GM23338 (cell line): ENCODE results near the gene KIF3B. TPM values are rescaled to one million over a fixed set of nuclear protein-coding genes. Genes with fewer than 3 reads are reported as not detected.

Experiments used
- ATAC-seq: fragments of 200-7000 bp; cut with Tn5 transposase; 3 replicates; pipeline ENCODE4 v1.9.1; 2020
- DNase-seq: peaks from one replicate; pipeline ENCODE4 v3.0.0-alpha.2; 2015; ENCODE audit warnings: low spot score
- H2AFZ ChIP-seq: fragments of 200-600 bp; sonication (generic); 2 replicates; pipeline ENCODE4 v1.8.0; 2016; ENCODE audit warnings: antibody characterized with exemption, mild to moderate bottlenecking, moderate library complexity
- H3F3A ChIP-seq: fragments of 200-600 bp; sonication (generic); replicated peaks from 2 replicates; pipeline ENCODE4 v1.8.0; 2017; ENCODE audit warnings: antibody characterized with exemption, mixed run types, low read depth
- H3K27ac ChIP-seq: fragments of 200-600 bp; sonication (generic); 2 replicates; pipeline ENCODE4 v1.6.1; 2016; ENCODE audit warnings: low read depth
- H3K27me3 ChIP-seq: fragments of 200-600 bp; sonication (generic); 2 replicates; pipeline ENCODE4 v1.8.0; 2016; ENCODE audit warnings: mild to moderate bottlenecking, mixed run types, moderate library complexity; ENCODE audit not compliant: insufficient read depth
- H3K36me3 ChIP-seq: fragments of 200-600 bp; sonication (generic); 2 replicates; pipeline ENCODE4 v1.8.0; 2016; ENCODE audit warnings: mild to moderate bottlenecking; ENCODE audit not compliant: insufficient read depth
- H3K4me1 ChIP-seq: fragments of 200-600 bp; sonication (generic); 2 replicates; pipeline ENCODE4 v1.8.0; 2016; ENCODE audit warnings: mild to moderate bottlenecking, moderate library complexity; ENCODE audit not compliant: insufficient read depth
- H3K4me2 ChIP-seq: fragments of 200-600 bp; sonication (generic); 2 replicates; pipeline ENCODE4 v1.7.1; 2017; ENCODE audit warnings: mixed run types
- H3K4me3 ChIP-seq: fragments of 200-600 bp; sonication (generic); 2 replicates; pipeline ENCODE4 v1.6.1; 2016; ENCODE audit warnings: mixed run types
- H3K79me2 ChIP-seq: fragments of 200-600 bp; sonication (generic); replicated peaks from 2 replicates; pipeline ENCODE4 v1.8.0; 2017; ENCODE audit warnings: mild to moderate bottlenecking; ENCODE audit not compliant: insufficient read depth
- H3K9me2 ChIP-seq: fragments of 200-600 bp; sonication (generic); 2 replicates; pipeline ENCODE4 v1.8.0; 2017; ENCODE audit not compliant: insufficient read depth
- H4K20me1 ChIP-seq: fragments of 200-600 bp; sonication (generic); replicated peaks from 2 replicates; pipeline ENCODE4 v1.8.0; 2017; ENCODE audit warnings: mild to moderate bottlenecking; ENCODE audit not compliant: insufficient read depth
- H3K27ac Mint-ChIP-seq: 2 replicates; pipeline ENCODE4 v1.8.0; 2020; ENCODE audit warnings: inconsistent platforms, mild to moderate bottlenecking, moderate library complexity, mixed read lengths
- H3K27me3 Mint-ChIP-seq: 3 replicates; pipeline ENCODE4 v1.8.0; 2022; ENCODE audit warnings: low read depth, mild to moderate bottlenecking, moderate library complexity, mixed read lengths, inconsistent platforms; ENCODE audit not compliant: insufficient read depth, poor library complexity
- H3K36me3 Mint-ChIP-seq: 3 replicates; pipeline ENCODE4 v1.8.0; 2021; ENCODE audit warnings: low read depth, mild to moderate bottlenecking, inconsistent platforms, moderate library complexity, mixed read lengths
- H3K4me1 Mint-ChIP-seq: 3 replicates; pipeline ENCODE4 v1.8.0; 2020; ENCODE audit warnings: mild to moderate bottlenecking, inconsistent platforms, mixed read lengths
- H3K4me3 Mint-ChIP-seq: 3 replicates; pipeline ENCODE4 v1.8.0; 2021; ENCODE audit warnings: moderate library complexity, mild to moderate bottlenecking, inconsistent platforms, mixed read lengths
- H3K9me3 Mint-ChIP-seq: 3 replicates; pipeline ENCODE4 v1.8.0; 2020; ENCODE audit warnings: moderate library complexity, mild to moderate bottlenecking, inconsistent platforms, mixed read lengths
- EZH2 ChIP-seq: fragments of 200-600 bp; sonication (generic); IDR thresholded peaks from one replicate; pipeline ENCODE4 v1.8.0; 2017; ENCODE audit warnings: antibody characterized with exemption, mild to moderate bottlenecking, low read depth; ENCODE audit not compliant: unreplicated experiment
- EZH2phosphoT487 ChIP-seq: fragments of 200-600 bp; sonication (generic); IDR thresholded peaks from one replicate; pipeline ENCODE4 v1.8.1; 2018; ENCODE audit warnings: antibody characterized with exemption; ENCODE audit not compliant: unreplicated experiment
- JUNB ChIP-seq: IDR thresholded peaks from one replicate; pipeline ENCODE4 v1.6.1; 2016; ENCODE audit warnings: antibody characterized with exemption; ENCODE audit not compliant: unreplicated experiment
- NANOG ChIP-seq: IDR thresholded peaks from 2 replicates; pipeline ENCODE4 v1.6.1; 2016; ENCODE audit warnings: antibody characterized with exemption, borderline replicate concordance
- POLR2AphosphoS5 ChIP-seq: IDR thresholded peaks from 2 replicates; pipeline ENCODE4 v1.6.1; 2016; ENCODE audit warnings: antibody characterized with exemption, low read depth
- STAT1 ChIP-seq: IDR thresholded peaks from one replicate; pipeline ENCODE4 v1.6.1; 2016; ENCODE audit warnings: antibody characterized with exemption; ENCODE audit not compliant: unreplicated experiment
- ZNF114 ChIP-seq: fragments of 250-450 bp; sonication (Bioruptor Pico); IDR thresholded peaks from 2 replicates; pipeline ENCODE4 v1.5.0; 2020; ENCODE audit warnings: mild to moderate bottlenecking, moderate library complexity
- ZNF331 ChIP-seq: fragments of 250-450 bp; sonication (Bioruptor Pico); IDR thresholded peaks from 2 replicates; pipeline ENCODE4 v1.5.0; 2020; ENCODE audit warnings: low read depth, mild to moderate bottlenecking, moderate library complexity
- ZNF462 ChIP-seq: fragments of 250-450 bp; sonication (Bioruptor Pico); IDR thresholded peaks from 2 replicates; pipeline ENCODE4 v1.5.0; 2020; ENCODE audit warnings: mild to moderate bottlenecking, moderate library complexity
- polyA plus RNA-seq: library from polyadenylated mRNA; unstranded; fragments of >200 nt; fragmentation: Nextera tagmentation; extraction: Ambion mirVana; gene quantifications from 2 replicates; pipeline ENCODE4 v1.2.1, GENCODE V29; 2016
- total RNA-seq: library from RNA; depleted of rRNA; stranded (reverse); fragments of >200 nt; shearing (Covaris generic); gene quantifications from 2 replicates; pipeline ENCODE4 v1.2.3, GENCODE V29; 2014
- TF ChIP-seq, protein P1 (sequence below): IDR thresholded peaks from one replicate; pipeline ENCODE4 v1.6.1; 2018; ENCODE audit warnings: antibody characterized with exemption; ENCODE audit not compliant: unreplicated experiment
- TF ChIP-seq, protein P2 (sequence below): IDR thresholded peaks from 2 replicates; pipeline ENCODE4 v1.6.1; 2016; ENCODE audit warnings: antibody characterized with exemption

The KIF3B gene
- total and polyA plus RNA-seq, 2 experiments from 2014 or later, result 6.1 to 22.8 TPM

DNA sequence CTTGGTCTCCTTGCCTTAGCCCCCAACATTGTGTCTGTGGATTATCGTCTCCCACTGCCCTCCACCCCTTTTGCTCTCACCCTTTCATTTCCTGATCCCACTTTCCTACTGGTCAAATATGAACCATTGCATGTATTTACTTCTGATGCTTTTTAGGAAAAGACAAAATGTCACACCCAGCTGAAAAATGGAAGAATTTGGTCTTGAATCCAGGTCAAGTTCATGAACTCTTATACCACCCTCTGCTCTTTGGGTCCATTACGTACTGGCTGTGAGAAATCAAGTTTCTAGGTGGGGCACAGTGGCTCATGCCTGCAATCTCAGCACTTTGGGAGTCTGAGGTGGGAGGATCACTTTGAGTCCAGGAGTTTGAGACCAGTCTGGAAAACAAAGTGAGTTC lies 15.8 kb upstream of the KIF3B start (continued):
- TF ChIP-seq, protein P1, sequence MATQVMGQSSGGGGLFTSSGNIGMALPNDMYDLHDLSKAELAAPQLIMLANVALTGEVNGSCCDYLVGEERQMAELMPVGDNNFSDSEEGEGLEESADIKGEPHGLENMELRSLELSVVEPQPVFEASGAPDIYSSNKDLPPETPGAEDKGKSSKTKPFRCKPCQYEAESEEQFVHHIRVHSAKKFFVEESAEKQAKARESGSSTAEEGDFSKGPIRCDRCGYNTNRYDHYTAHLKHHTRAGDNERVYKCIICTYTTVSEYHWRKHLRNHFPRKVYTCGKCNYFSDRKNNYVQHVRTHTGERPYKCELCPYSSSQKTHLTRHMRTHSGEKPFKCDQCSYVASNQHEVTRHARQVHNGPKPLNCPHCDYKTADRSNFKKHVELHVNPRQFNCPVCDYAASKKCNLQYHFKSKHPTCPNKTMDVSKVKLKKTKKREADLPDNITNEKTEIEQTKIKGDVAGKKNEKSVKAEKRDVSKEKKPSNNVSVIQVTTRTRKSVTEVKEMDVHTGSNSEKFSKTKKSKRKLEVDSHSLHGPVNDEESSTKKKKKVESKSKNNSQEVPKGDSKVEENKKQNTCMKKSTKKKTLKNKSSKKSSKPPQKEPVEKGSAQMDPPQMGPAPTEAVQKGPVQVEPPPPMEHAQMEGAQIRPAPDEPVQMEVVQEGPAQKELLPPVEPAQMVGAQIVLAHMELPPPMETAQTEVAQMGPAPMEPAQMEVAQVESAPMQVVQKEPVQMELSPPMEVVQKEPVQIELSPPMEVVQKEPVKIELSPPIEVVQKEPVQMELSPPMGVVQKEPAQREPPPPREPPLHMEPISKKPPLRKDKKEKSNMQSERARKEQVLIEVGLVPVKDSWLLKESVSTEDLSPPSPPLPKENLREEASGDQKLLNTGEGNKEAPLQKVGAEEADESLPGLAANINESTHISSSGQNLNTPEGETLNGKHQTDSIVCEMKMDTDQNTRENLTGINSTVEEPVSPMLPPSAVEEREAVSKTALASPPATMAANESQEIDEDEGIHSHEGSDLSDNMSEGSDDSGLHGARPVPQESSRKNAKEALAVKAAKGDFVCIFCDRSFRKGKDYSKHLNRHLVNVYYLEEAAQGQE, result no peak

DNA sequence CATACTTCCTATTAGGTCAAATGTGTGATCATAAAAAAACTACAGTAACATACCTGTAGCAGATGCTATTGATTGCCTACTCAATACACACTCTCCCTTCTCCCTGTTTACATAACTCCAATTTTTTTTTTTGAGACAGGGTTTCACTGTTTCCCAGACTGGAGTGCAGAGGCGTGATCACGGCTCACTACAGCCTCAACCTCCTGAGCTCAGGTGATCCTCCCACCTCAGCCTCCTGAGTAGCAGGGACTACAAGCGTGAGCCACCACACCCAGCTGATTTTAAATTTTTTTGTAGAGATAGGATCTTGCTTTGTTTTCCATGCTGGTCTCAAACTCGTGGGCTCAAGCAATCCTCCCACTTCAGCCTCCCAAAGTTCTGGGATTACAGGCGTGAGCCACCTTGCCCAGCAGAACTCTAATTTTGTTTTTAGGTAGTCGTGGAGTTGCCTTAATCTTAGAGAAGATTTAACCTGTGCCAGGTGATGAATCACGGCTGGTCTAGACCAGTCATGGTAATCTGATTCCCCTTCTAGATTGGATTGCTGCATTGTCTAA lies 14.0 kb upstream of the KIF3B start:
- no peak overlapping the region for H3K4me3 Mint-ChIP-seq
- H3K4me3 ChIP-seq, result no peak overlapping the region
- H3K9me2 ChIP-seq, result no peaks in the 10 kb centered on the region
- H3F3A ChIP-seq, result 0 out of 2 replicates have a peak, but pooled peaks cover 2% of the 10 kb centered on the region
- H3K36me3 Mint-ChIP-seq, result no peaks in the 10 kb centered on the region
- H4K20me1 ChIP-seq, result peaks cover 5% of the 10 kb centered on the region; the same call in 1 of the 2 replicates
- no peaks in the 10 kb centered on the region for H3K27me3 ChIP-seq
- H3K79me2 ChIP-seq, result no peaks in the 10 kb centered on the region; the same call in 1 of the 2 replicates
- H3K4me1 ChIP-seq, result no peaks in the 10 kb centered on the region
- no peak overlapping the region for H3K4me2 ChIP-seq
- no peak overlapping the region for H3K27ac Mint-ChIP-seq
- no peaks in the 10 kb centered on the region for H3K36me3 ChIP-seq
- no peaks in the 10 kb centered on the region for H3K4me1 Mint-ChIP-seq
- no peak for DNase-seq
- peaks cover 7% of the 10 kb centered on the region for H3K27me3 Mint-ChIP-seq
- no peak overlapping the region for H3K27ac ChIP-seq
- no peak overlapping the region for H2AFZ ChIP-seq
- no peak for ATAC-seq
- H3K9me3 Mint-ChIP-seq, result no peaks in the 10 kb centered on the region
- TF ChIP-seq NANOG (no peak), EZH2 (no peak), EZH2phosphoT487 (no peak), ZNF114 (CRISPR knock-in tag) (no peak), ZNF331 (CRISPR knock-in tag) (no peak), POLR2AphosphoS5 (no peak), STAT1 (no peak), ZNF462 (CRISPR knock-in tag) (no peak), JUNB (no peak)
- TF ChIP-seq, protein P1, result no peak
- TF ChIP-seq, protein P2, sequence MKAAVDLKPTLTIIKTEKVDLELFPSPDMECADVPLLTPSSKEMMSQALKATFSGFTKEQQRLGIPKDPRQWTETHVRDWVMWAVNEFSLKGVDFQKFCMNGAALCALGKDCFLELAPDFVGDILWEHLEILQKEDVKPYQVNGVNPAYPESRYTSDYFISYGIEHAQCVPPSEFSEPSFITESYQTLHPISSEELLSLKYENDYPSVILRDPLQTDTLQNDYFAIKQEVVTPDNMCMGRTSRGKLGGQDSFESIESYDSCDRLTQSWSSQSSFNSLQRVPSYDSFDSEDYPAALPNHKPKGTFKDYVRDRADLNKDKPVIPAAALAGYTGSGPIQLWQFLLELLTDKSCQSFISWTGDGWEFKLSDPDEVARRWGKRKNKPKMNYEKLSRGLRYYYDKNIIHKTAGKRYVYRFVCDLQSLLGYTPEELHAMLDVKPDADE, result no peak
